Cardiac fibroblast (primary cell): ENCODE measurements around the gene TMEM221.

ENCODE experiments used
- DNase-seq, 2 donors: peaks; one replicate each; pipeline versions ENCODE4 v3.0.0 to v3.0.0-alpha.2; 2010; ENCODE audit warnings: low read depth in 2 of 2
- H3K4me3 ChIP-seq, 2 donors: replicated peaks in 1 of 2; 1 replicate in 1 of 2; 2 replicates in 1 of 2; pipeline ENCODE4 v1.5.1; 2011; ENCODE audit warnings: low read depth in 2 of 2, low read length in 2 of 2, mild to moderate bottlenecking in 2 of 2, moderate library complexity in 1 of 2
- CTCF ChIP-seq: IDR thresholded peaks from one replicate; pipeline ENCODE4 v1.5.1; 2011; ENCODE audit warnings: low read depth, mild to moderate bottlenecking, low read length, inconsistent platforms

The TMEM221 gene

GRCh38 chr19:17405250-17406045, 43.0 kb downstream of the TMEM221 start, which contains the start of gene BST2:
TSS of gene BST2 (minus strand) at chr19:17405630. CDS start at chr19:17405575, 55 bp downstream.
- TF ChIP-seq CTCF, result no peak
- DNase-seq, result peak; percentile 65 to 77
- H3K4me3 ChIP-seq, result peak within 1 kb of the TSS in 1 of 2 donors; percentile 34

GRCh38 chr19:17404621-17405249, 43.7 kb downstream of the TMEM221 start:
- no peak for TF ChIP-seq CTCF
- peak overlapping the region in 1 of 2 donors; percentile 34 for H3K4me3 ChIP-seq
- no peak for DNase-seq

GRCh38 chr19:17404015-17404414, 44.5 kb downstream of the TMEM221 start:
- H3K4me3 ChIP-seq, result no peak overlapping the region
- TF ChIP-seq CTCF, result no peak
- no peak for DNase-seq

- H3K4me3 ChIP-seq, result peak overlapping the region in 1 of 2 donors; percentile 23
- no peak for TF ChIP-seq CTCF
- no peak for DNase-seq
Measured at GRCh38 chr19:17402982-17403855, 45.2 kb downstream of the TMEM221 start.

GRCh38 chr19:17401628-17402027, 46.8 kb downstream of the TMEM221 start:
- no peak overlapping the region for H3K4me3 ChIP-seq
- no peak for DNase-seq
- no peak for TF ChIP-seq CTCF

- no peak for DNase-seq
- no peak overlapping the region for H3K4me3 ChIP-seq
- no peak for TF ChIP-seq CTCF
Measured at GRCh38 chr19:17398902-17399527, 49.5 kb downstream of the TMEM221 start.
